Measurements from ENCODE around the gene NUSAP1. TPM values are rescaled to one million over a fixed set of nuclear protein-coding genes. Genes with fewer than 3 reads are reported as not detected.
"Not testable (repeated sequence)": the region's sequence is repeated elsewhere in the genome, so short reads cannot be mapped to it uniquely, and the experiment has no call there.

Gene NUSAP1
- total RNA-seq, 2 donors from 2014 or later: 201 to 270 TPM

- H3K27ac Mint-ChIP-seq: no peak overlapping the region
- H3K4me3 Mint-ChIP-seq: no peak overlapping the region
- ATAC-seq (replicated peaks): no peak
- peaks cover 6% of the 10 kb centered on the region for H3K4me1 Mint-ChIP-seq
- H3K27me3 Mint-ChIP-seq: no peaks in the 10 kb centered on the region
- H3K9me3 Mint-ChIP-seq: no peaks in the 10 kb centered on the region
- H3K36me3 Mint-ChIP-seq (ENCODE audit: low read depth): peaks cover 35% of the 10 kb centered on the region
These were observed 28.4 kb upstream of the NUSAP1 start for GRCh38 chr15:41304149-41304770.

DNA sequence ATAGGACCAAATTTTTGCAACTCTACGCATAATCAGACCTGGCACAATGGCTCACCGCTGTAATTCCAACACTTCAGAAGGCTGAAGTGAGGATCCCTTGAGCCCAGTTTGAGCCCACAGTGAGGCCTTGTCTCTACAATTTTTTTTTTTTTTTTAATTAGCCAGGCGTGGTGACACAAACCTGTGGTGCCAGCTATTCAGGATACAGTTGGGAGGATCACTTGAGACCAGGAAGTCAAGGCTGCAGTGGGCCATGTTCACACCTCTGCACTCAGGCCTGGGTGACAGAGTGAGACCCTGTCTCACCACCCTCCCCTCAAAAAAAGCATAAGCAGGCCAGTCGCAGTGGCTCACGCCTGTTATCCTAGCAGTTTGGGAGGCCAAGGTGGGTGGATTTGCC, 25.0 kb upstream of the NUSAP1 start:
- Mint-ChIP-seq H3K36me3 (ENCODE audit: low read depth) (peaks cover 26% of the 10 kb centered on the region), H3K9me3 (no peaks in the 10 kb centered on the region), H3K4me1 (no peaks in the 10 kb centered on the region), H3K27ac (no peak overlapping the region), H3K4me3 (no peak overlapping the region), H3K27me3 (no peaks in the 10 kb centered on the region)
- no peak for ATAC-seq (replicated peaks)

DNA sequence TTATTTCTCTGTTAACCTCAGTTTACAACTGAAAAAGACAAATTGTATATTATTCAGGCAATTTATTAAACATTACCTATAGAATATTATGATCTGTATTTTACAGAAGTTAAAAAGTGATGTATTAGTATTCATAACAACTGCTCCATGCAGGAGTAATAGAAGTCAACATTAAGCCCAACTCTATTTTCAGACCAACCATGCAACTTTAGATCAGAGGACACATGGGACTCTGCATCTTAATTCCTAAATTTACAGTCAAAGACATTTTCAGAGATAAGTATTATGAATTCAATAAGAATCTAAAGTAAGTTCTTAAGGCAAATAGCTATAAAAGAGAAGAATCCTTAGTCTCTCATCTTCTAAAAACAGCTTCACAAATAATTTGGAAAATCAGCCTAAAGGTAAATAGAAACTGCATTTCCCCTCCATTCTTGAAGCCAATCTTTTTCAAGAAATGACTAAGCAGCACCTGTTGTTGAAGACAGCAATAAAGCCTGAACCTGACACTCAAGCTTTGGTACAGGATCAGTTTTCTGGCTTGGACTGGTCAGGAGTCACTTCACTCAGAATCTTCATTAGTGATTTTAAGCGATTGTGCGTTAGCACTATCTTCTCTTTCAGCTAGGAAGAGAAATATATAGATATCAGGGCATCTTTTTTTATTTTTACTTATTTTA, 23.3 kb upstream of the NUSAP1 start:
- H3K27ac Mint-ChIP-seq: no peak overlapping the region
- no peaks in the 10 kb centered on the region for H3K4me1 Mint-ChIP-seq
- H3K9me3 Mint-ChIP-seq: no peaks in the 10 kb centered on the region
- H3K27me3 Mint-ChIP-seq: no peaks in the 10 kb centered on the region
- peaks cover 38% of the 10 kb centered on the region for H3K36me3 Mint-ChIP-seq (ENCODE audit: low read depth)
- no peak overlapping the region for H3K4me3 Mint-ChIP-seq
- no peak for ATAC-seq (replicated peaks)

DNA sequence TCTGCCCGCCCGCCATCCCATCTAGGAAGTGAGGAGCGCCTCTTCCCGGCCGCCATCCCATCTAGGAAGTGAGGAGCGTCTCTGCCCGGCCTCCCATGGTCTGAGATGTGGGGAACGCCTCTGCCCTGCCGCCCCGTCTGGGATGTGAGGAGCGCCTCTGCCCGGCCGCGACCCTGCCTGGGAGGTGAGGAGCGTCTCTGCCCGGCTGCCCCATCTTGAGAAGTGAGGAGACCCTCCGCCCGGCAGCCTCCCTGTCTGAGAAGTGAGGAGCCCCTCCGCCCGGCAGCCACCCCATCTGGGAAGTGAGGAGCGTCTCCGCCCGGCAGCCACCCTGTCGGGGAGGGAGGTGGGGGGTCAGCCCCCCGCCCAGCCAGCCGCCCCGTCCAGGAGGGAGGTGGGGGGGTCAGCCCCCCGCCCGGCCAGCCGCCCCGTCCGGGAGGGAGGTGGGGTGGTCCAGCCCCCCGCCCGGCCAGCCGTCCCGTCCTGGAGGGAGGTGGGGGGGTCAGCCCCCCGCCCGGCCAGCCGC, 11.8 kb upstream of the NUSAP1 start:
- H3K4me1 Mint-ChIP-seq; H3K36me3 Mint-ChIP-seq (ENCODE audit: low read depth); ATAC-seq (replicated peaks); H3K27ac Mint-ChIP-seq; H3K9me3 Mint-ChIP-seq; H3K27me3 Mint-ChIP-seq; H3K4me3 Mint-ChIP-seq: not testable (repeated sequence)

GRCh38 chr15:41323611-41324010, 9.1 kb upstream of the NUSAP1 start:
- no peak overlapping the region for H3K4me3 Mint-ChIP-seq
- no peak overlapping the region for H3K27ac Mint-ChIP-seq
- H3K36me3 Mint-ChIP-seq (ENCODE audit: low read depth): no peaks in the 10 kb centered on the region
- H3K4me1 Mint-ChIP-seq: no peaks in the 10 kb centered on the region
- no peaks in the 10 kb centered on the region for H3K9me3 Mint-ChIP-seq
- H3K27me3 Mint-ChIP-seq: no peaks in the 10 kb centered on the region
- ATAC-seq (replicated peaks): peak; percentile 80

DNA sequence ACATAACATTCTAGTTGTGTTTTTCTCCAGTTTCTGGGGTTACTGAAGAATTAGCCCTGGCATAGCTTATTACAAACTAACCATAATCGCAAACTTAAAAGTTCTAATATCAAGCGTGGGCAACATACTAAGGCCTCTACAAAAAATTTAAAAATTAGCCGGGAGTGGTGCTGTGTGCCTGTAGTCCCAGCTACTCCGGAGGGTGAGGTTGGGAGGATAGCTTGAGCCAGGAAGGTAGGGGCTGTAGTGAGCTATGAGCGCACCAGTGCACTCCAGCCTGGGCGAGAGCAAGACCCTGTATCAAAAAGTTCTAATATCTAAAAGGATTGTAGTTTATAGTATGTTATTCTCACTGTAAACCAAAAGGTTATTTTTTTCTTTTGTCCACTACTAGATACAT, 1.4 kb upstream of the NUSAP1 start:
- peak overlapping the region; percentile 95 for H3K4me3 Mint-ChIP-seq
- peak overlapping the region; percentile 93 for H3K27ac Mint-ChIP-seq
- peaks cover 30% of the 10 kb centered on the region for H3K36me3 Mint-ChIP-seq (ENCODE audit: low read depth)
- ATAC-seq (replicated peaks): no peak
- H3K4me1 Mint-ChIP-seq: peaks cover 10% of the 10 kb centered on the region
- no peaks in the 10 kb centered on the region for H3K9me3 Mint-ChIP-seq
- no peaks in the 10 kb centered on the region for H3K27me3 Mint-ChIP-seq

GRCh38 chr15:41331833-41332193, 868 bp upstream of the NUSAP1 start:
- H3K27ac Mint-ChIP-seq: peak overlapping the region; percentile 93
- peak overlapping the region; percentile 95 for H3K4me3 Mint-ChIP-seq
- H3K9me3 Mint-ChIP-seq: no peaks in the 10 kb centered on the region
- ATAC-seq (replicated peaks): no peak
- peaks cover 36% of the 10 kb centered on the region for H3K36me3 Mint-ChIP-seq (ENCODE audit: low read depth)
- peaks cover 15% of the 10 kb centered on the region for H3K4me1 Mint-ChIP-seq
- no peaks in the 10 kb centered on the region for H3K27me3 Mint-ChIP-seq

- peak; percentile 20 for ATAC-seq (replicated peaks)
- H3K4me1 Mint-ChIP-seq: peaks cover 22% of the 10 kb centered on the region
These were observed 413 bp downstream of the NUSAP1 start for GRCh38 chr15:41333026-41333562.

GRCh38 chr15:41334293-41335120, 1.8 kb downstream of the NUSAP1 start:
- Mint-ChIP-seq H3K9me3 (no peaks in the 10 kb centered on the region), H3K27ac (peak overlapping the region; percentile 42), H3K4me3 (peak overlapping the region; percentile 95), H3K27me3 (no peaks in the 10 kb centered on the region), H3K4me1 (peaks cover 26% of the 10 kb centered on the region), H3K36me3 (ENCODE audit: low read depth) (peaks cover 62% of the 10 kb centered on the region)
- no peak for ATAC-seq (replicated peaks)

More at GRCh38 chr15:41333026-41333562, 413 bp downstream of the NUSAP1 start:
- Mint-ChIP-seq H3K27ac (peak overlapping the region; percentile 93), H3K27me3 (no peaks in the 10 kb centered on the region), H3K4me3 (peak overlapping the region; percentile 95), H3K36me3 (ENCODE audit: low read depth) (peaks cover 48% of the 10 kb centered on the region), H3K9me3 (no peaks in the 10 kb centered on the region)

DNA sequence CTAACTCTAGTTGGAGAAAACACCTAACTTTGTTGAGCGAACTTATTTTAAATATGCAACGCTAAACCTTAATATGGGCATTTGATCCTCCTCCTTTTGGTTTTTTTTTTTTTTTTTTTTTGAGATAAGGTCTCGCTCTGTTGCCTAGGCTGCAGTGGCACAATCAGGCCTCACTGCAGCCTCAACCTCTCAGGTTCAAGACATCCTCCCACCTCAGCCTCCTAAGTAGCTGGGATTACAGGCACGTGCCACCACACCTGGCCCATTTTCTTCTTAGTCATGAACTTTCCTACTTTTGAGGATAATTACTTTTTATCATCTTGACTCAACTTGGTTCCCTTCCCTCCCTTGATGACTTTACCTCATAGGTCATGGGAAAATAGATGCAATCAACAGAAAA, 3.9 kb downstream of the NUSAP1 start:
- Mint-ChIP-seq H3K27ac (no peak overlapping the region), H3K27me3 (no peaks in the 10 kb centered on the region), H3K4me3 (peak overlapping the region; percentile 53), H3K9me3 (no peaks in the 10 kb centered on the region), H3K36me3 (ENCODE audit: low read depth) (peaks cover 82% of the 10 kb centered on the region), H3K4me1 (peaks cover 36% of the 10 kb centered on the region)
- ATAC-seq (replicated peaks): no peak

GRCh38 chr15:41337047-41337446, 4.4 kb downstream of the NUSAP1 start:
- H3K4me3 Mint-ChIP-seq: peak overlapping the region; percentile 22
- H3K27me3 Mint-ChIP-seq: no peaks in the 10 kb centered on the region
- no peaks in the 10 kb centered on the region for H3K9me3 Mint-ChIP-seq
- peak overlapping the region; percentile 15 for H3K27ac Mint-ChIP-seq
- ATAC-seq (replicated peaks): no peak
- H3K36me3 Mint-ChIP-seq (ENCODE audit: low read depth): peaks cover 85% of the 10 kb centered on the region
- H3K4me1 Mint-ChIP-seq: peaks cover 37% of the 10 kb centered on the region

- H3K9me3 Mint-ChIP-seq: no peaks in the 10 kb centered on the region
- peak overlapping the region; percentile 22 for H3K4me3 Mint-ChIP-seq
- peak overlapping the region; percentile 15 for H3K27ac Mint-ChIP-seq
- no peaks in the 10 kb centered on the region for H3K27me3 Mint-ChIP-seq
- H3K36me3 Mint-ChIP-seq (ENCODE audit: low read depth): peaks cover 85% of the 10 kb centered on the region
- no peak for ATAC-seq (replicated peaks)
- peaks cover 40% of the 10 kb centered on the region for H3K4me1 Mint-ChIP-seq
These were observed 5.2 kb downstream of the NUSAP1 start for GRCh38 chr15:41337631-41338522.

DNA sequence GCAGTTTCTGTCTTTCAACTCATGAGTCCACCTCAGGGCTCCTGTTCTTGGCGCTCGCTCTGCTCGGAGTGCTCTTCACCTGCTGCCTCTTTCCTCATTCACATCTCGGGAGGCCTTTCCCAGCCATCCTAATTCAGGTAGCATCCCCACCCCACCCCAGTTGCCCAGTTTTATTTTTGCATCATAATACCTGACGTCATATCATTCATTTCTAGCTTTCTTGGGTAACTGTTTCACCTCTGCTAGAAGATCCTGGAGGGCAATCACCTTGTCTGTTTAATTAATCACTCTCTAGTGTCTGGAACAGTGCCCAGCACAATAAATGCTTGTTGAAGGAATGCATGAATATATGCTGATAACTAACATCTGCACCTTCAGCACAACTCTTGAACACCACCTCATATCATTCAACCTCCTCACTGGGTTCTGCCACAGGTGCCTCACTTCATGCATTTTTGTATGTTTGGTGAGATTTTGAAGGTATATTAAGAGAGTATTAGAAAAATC, 7.6 kb downstream of the NUSAP1 start:
- Mint-ChIP-seq H3K9me3 (no peaks in the 10 kb centered on the region), H3K4me3 (no peak overlapping the region), H3K4me1 (peaks cover 36% of the 10 kb centered on the region), H3K27me3 (no peaks in the 10 kb centered on the region), H3K36me3 (ENCODE audit: low read depth) (peaks cover 86% of the 10 kb centered on the region), H3K27ac (no peak overlapping the region)
- ATAC-seq (replicated peaks): no peak
